Karpas-422 (cell line): ENCODE data around the gene PHLPP1. TPM values are rescaled to one million over a fixed set of nuclear protein-coding genes. Genes with fewer than 3 reads are reported as not detected.
"Not testable (repeated sequence)": the region's sequence is repeated elsewhere in the genome, so short reads cannot be mapped to it uniquely, and the experiment has no call there.

Source experiments
- DNase-seq: peaks from one replicate; pipeline ENCODE4 v3.0.0-alpha.2; 2015
- H2AFZ ChIP-seq: fragments of 200-600 bp; sonication (generic); 2 replicates; pipeline ENCODE4 v1.6.1; 2014; ENCODE audit warnings: antibody characterized with exemption, low read length, mixed read lengths
- H3K27ac ChIP-seq: fragments of 200-600 bp; sonication (generic); 2 replicates; pipeline ENCODE4 v1.5.1; 2014; ENCODE audit warnings: mild to moderate bottlenecking, low read length, moderate library complexity
- H3K27me3 ChIP-seq: fragments of 200-600 bp; sonication (generic); 2 replicates; pipeline ENCODE4 v1.6.1; 2014; ENCODE audit warnings: low read length, mixed read lengths
- H3K36me3 ChIP-seq: fragments of 200-600 bp; sonication (generic); 2 replicates; pipeline ENCODE4 v1.6.1; 2014; ENCODE audit warnings: low read length, mixed read lengths; ENCODE audit not compliant: insufficient read depth
- H3K4me1 ChIP-seq: fragments of 200-600 bp; sonication (generic); 2 replicates; pipeline ENCODE4 v1.6.1; 2014; ENCODE audit warnings: mild to moderate bottlenecking, low read length, mixed read lengths
- H3K4me2 ChIP-seq: fragments of 200-600 bp; sonication (generic); 2 replicates; pipeline ENCODE4 v1.6.1; 2014; ENCODE audit warnings: low read length, low read depth, mild to moderate bottlenecking; ENCODE audit not compliant: poor library complexity, severe bottlenecking
- H3K4me3 ChIP-seq: fragments of 200-600 bp; sonication (generic); 2 replicates; pipeline ENCODE4 v1.5.1; 2014; ENCODE audit warnings: mild to moderate bottlenecking, antibody characterized with exemption, low read length, mixed read lengths
- H3K79me2 ChIP-seq: fragments of 200-600 bp; sonication (generic); 2 replicates; pipeline ENCODE4 v1.6.1; 2014; ENCODE audit warnings: mild to moderate bottlenecking, low read length, mixed read lengths
- H3K9ac ChIP-seq: fragments of 200-600 bp; sonication (generic); 2 replicates; pipeline ENCODE4 v1.6.0; 2014; ENCODE audit warnings: low read length
- H3K9me2 ChIP-seq: fragments of 200-600 bp; sonication (generic), shearing (Covaris generic); replicated peaks from 2 replicates; pipeline ENCODE4 v1.6.0; 2014; ENCODE audit warnings: mild to moderate bottlenecking, low read length, moderate library complexity; ENCODE audit not compliant: insufficient read depth
- H3K9me3 ChIP-seq: fragments of 300-700, 200-600 bp; sonication (generic); 2 replicates; pipeline ENCODE4 v1.6.1; 2014; ENCODE audit warnings: low read length, mixed read lengths
- H4K20me1 ChIP-seq: fragments of 200-600 bp; sonication (generic); 2 replicates; pipeline ENCODE4 v1.6.1; 2014; ENCODE audit warnings: mild to moderate bottlenecking, antibody characterized with exemption, low read length, low read depth; ENCODE audit not compliant: insufficient read depth
- total RNA-seq: library from RNA; depleted of rRNA; stranded (reverse); fragments of >200 nt; shearing (Covaris generic); gene quantifications from 2 replicates; pipeline ENCODE4 v1.2.3, GENCODE V29; 2014; ENCODE audit warnings: low replicate concordance

Gene PHLPP1
- total RNA-seq, 1 experiment from 2014 or later: 6.3 TPM

DNA sequence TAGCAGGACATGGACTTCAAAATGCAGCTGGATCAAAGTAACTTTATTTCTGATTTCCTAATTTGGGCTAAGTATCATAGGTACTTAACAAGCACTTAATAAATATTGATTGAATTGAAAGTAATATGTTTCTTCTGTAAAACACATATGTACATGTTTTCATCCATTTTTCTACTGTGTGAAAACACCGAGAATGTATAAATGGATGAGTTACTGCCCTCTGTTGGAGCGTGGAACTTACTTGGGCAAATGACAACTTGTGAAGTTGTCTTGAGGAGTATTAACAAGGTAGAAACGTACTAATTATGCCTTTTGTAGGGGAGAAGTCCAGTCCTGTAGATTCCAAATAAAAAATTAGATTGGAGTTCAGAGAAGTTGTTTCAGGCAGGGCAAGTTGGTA lies 87.2 kb downstream of the PHLPP1 start:
- no peak overlapping the region for H3K9ac ChIP-seq

GRCh38 chr18:62807396-62807795 lies 92.1 kb downstream of the PHLPP1 start:
- H3K9ac ChIP-seq: no peak overlapping the region
- peaks cover 2% of the 10 kb centered on the region; the same call in 1 of the 2 replicates for H3K4me1 ChIP-seq
- H2AFZ ChIP-seq: no peak overlapping the region
- no peaks in the 10 kb centered on the region for H3K9me3 ChIP-seq
- H3K36me3 ChIP-seq: no peaks in the 10 kb centered on the region
- no peaks in the 10 kb centered on the region for H3K79me2 ChIP-seq
- H3K27ac ChIP-seq: no peak overlapping the region
- H3K27me3 ChIP-seq: no peaks in the 10 kb centered on the region
- no peak overlapping the region for H3K4me2 ChIP-seq
- no peaks in the 10 kb centered on the region for H4K20me1 ChIP-seq
- H3K9me2 ChIP-seq: no peaks in the 10 kb centered on the region
- H3K4me3 ChIP-seq: no peak overlapping the region
- DNase-seq: no peak

More for the DNA sequence above, 87.2 kb downstream of the PHLPP1 start:
- no peaks in the 10 kb centered on the region for H3K27me3 ChIP-seq
- H3K36me3 ChIP-seq: no peaks in the 10 kb centered on the region
- no peak overlapping the region for H3K4me3 ChIP-seq
- no peak overlapping the region for H3K4me2 ChIP-seq
- H3K9me2 ChIP-seq: no peaks in the 10 kb centered on the region
- DNase-seq: no peak
- H3K9me3 ChIP-seq: no peaks in the 10 kb centered on the region
- H3K27ac ChIP-seq: no peak overlapping the region
- no peak overlapping the region for H2AFZ ChIP-seq
- 0 out of 2 replicates have a peak, but pooled peaks cover 6% of the 10 kb centered on the region for H4K20me1 ChIP-seq
- H3K4me1 ChIP-seq: no peaks in the 10 kb centered on the region
- H3K79me2 ChIP-seq: no peaks in the 10 kb centered on the region

GRCh38 chr18:62808123-62808522 lies 92.8 kb downstream of the PHLPP1 start:
- H3K36me3 ChIP-seq: no peaks in the 10 kb centered on the region
- DNase-seq: no peak

DNA sequence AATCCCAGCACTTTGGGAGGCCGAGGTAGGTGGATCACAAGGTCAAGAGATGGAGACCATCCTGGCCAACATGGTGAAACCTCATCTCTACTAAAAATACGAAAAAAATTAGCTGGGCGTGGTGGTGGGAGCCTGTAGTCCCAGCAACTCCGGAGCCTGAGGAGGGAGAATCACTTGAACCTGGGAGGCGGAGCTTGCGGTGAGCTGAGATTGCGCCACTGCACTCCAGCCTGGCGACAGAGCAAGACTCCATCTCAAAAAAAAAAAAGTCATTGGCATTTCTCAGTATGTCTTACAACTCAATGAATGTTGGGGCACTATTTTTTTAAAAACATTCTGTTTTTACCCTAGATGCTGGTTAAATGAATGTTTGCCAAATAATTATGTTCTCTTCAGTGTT lies 94.1 kb downstream of the PHLPP1 start:
- not testable (repeated sequence) for H3K9ac ChIP-seq, H3K27ac ChIP-seq, H3K36me3 ChIP-seq, H3K79me2 ChIP-seq, H3K9me3 ChIP-seq, H3K4me1 ChIP-seq, H3K9me2 ChIP-seq, H3K4me2 ChIP-seq, H3K4me3 ChIP-seq, H3K27me3 ChIP-seq, H2AFZ ChIP-seq, DNase-seq, H4K20me1 ChIP-seq

More at GRCh38 chr18:62808123-62808522, 92.8 kb downstream of the PHLPP1 start:
- H2AFZ ChIP-seq: no peak overlapping the region
- no peaks in the 10 kb centered on the region for H3K79me2 ChIP-seq
- no peak overlapping the region for H3K4me2 ChIP-seq
- no peak overlapping the region for H3K27ac ChIP-seq
- no peak overlapping the region for H3K9ac ChIP-seq
- H4K20me1 ChIP-seq: no peaks in the 10 kb centered on the region
- H3K27me3 ChIP-seq: no peaks in the 10 kb centered on the region
- no peaks in the 10 kb centered on the region for H3K9me3 ChIP-seq
- H3K4me3 ChIP-seq: no peak overlapping the region
- no peaks in the 10 kb centered on the region for H3K9me2 ChIP-seq
- H3K4me1 ChIP-seq: peaks cover 2% of the 10 kb centered on the region; the same call in 1 of the 2 replicates

DNA sequence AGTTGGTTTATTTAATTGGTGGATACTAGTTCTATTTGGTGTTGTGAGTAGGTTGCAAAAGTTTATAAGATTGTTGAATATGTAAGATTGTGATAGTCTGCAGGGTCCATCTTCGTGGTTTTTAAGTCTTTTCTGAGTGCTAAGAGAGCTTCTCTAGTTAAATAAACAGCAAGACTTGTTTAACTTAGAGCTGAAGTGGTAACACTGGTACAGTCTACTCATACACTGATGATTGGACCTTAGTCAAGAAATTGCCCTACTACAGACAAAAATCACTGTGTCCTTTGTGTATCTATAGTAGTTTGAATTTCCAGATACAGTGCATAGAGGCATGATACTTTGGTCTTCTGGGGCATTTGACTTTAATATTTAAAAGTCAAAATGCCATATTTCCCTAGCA lies 94.6 kb downstream of the PHLPP1 start:
- no peaks in the 10 kb centered on the region for H3K27me3 ChIP-seq
- peaks cover 2% of the 10 kb centered on the region; the same call in 1 of the 2 replicates for H3K4me1 ChIP-seq
- no peak overlapping the region for H2AFZ ChIP-seq
- DNase-seq: no peak
- H3K9me3 ChIP-seq: no peaks in the 10 kb centered on the region
- H3K9ac ChIP-seq: no peak overlapping the region
- H3K36me3 ChIP-seq: no peaks in the 10 kb centered on the region
- H3K27ac ChIP-seq: no peak overlapping the region
- H4K20me1 ChIP-seq: no peaks in the 10 kb centered on the region
- H3K4me3 ChIP-seq: no peak overlapping the region
- H3K9me2 ChIP-seq: no peaks in the 10 kb centered on the region
- no peaks in the 10 kb centered on the region for H3K79me2 ChIP-seq
- no peak overlapping the region for H3K4me2 ChIP-seq

- Histone ChIP-seq H3K4me3 (no peak overlapping the region), H3K9me3 (no peaks in the 10 kb centered on the region), H3K27me3 (no peaks in the 10 kb centered on the region), H3K36me3 (no peaks in the 10 kb centered on the region), H4K20me1 (no peaks in the 10 kb centered on the region), H3K4me1 (peaks cover 2% of the 10 kb centered on the region; the same call in 1 of the 2 replicates), H3K79me2 (no peaks in the 10 kb centered on the region), H2AFZ (no peak overlapping the region), H3K4me2 (no peak overlapping the region), H3K27ac (no peak overlapping the region), H3K9me2 (no peaks in the 10 kb centered on the region), H3K9ac (no peak overlapping the region)
- DNase-seq: no peak
Measured at GRCh38 chr18:62810682-62811081, 95.3 kb downstream of the PHLPP1 start.

DNA sequence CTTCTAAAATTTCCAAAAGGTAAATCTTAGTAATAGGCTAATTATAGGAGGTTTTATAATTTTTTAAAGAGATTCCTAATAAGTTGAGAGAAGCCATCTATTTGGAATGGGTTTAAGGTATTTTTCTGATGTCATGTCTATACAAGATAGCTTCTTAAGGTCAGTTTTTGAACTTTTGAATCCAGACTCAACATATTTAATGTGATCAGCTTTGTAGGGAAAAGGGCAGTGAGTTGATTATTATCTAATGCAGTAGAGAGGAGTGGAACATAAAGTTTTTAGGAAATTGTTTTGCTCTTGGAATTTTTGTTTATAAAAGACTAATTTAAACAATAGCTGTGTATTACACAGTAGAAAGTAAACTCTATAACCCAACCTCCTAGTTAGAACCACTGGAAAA lies 96.3 kb downstream of the PHLPP1 start:
- H3K79me2 ChIP-seq: no peaks in the 10 kb centered on the region

DNA sequence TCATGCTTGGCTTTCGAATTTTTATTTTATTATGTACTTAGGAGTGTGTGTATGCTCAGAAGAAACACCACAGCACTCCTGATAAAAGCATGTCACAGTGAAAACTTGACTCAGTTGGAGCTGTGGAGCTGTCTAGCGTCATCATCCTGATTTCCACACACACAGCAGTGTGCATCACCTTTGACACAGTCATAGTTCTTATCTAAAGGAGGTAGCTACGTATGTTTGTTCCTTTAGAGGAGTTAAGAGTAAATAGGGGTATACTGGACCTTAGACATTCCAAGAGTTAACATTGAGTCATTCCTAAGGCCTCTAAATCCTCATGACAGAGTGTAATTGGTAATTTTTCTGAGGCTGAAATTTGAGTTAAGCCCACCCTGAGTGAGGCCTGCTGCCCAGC lies 96.9 kb downstream of the PHLPP1 start:
- Histone ChIP-seq H3K79me2 (no peaks in the 10 kb centered on the region), H3K27me3 (no peaks in the 10 kb centered on the region), H3K9me2 (no peaks in the 10 kb centered on the region), H3K4me3 (no peak overlapping the region), H4K20me1 (no peaks in the 10 kb centered on the region), H3K4me2 (no peak overlapping the region), H3K4me1 (peaks cover 2% of the 10 kb centered on the region; the same call in 1 of the 2 replicates), H3K27ac (no peak overlapping the region), H3K9me3 (no peaks in the 10 kb centered on the region), H3K9ac (no peak overlapping the region), H3K36me3 (no peaks in the 10 kb centered on the region), H2AFZ (no peak overlapping the region)
- no peak for DNase-seq

More for the DNA sequence above, 96.3 kb downstream of the PHLPP1 start:
- no peak overlapping the region for H3K27ac ChIP-seq
- no peaks in the 10 kb centered on the region for H4K20me1 ChIP-seq
- H2AFZ ChIP-seq: no peak overlapping the region
- no peaks in the 10 kb centered on the region for H3K9me2 ChIP-seq
- no peak overlapping the region for H3K9ac ChIP-seq
- H3K9me3 ChIP-seq: no peaks in the 10 kb centered on the region
- no peak for DNase-seq
- H3K4me1 ChIP-seq: peaks cover 2% of the 10 kb centered on the region; the same call in 1 of the 2 replicates
- no peak overlapping the region for H3K4me3 ChIP-seq
- no peaks in the 10 kb centered on the region for H3K27me3 ChIP-seq
- H3K36me3 ChIP-seq: no peaks in the 10 kb centered on the region
- H3K4me2 ChIP-seq: no peak overlapping the region

- Histone ChIP-seq H3K4me3 (no peak overlapping the region), H3K4me2 (no peak overlapping the region), H3K9me3 (no peaks in the 10 kb centered on the region), H3K9me2 (no peaks in the 10 kb centered on the region), H4K20me1 (no peaks in the 10 kb centered on the region), H3K9ac (no peak overlapping the region), H3K27ac (no peak overlapping the region), H3K36me3 (no peaks in the 10 kb centered on the region), H2AFZ (no peak overlapping the region), H3K4me1 (peaks cover 2% of the 10 kb centered on the region; the same call in 1 of the 2 replicates), H3K27me3 (no peaks in the 10 kb centered on the region), H3K79me2 (no peaks in the 10 kb centered on the region)
- no peak for DNase-seq
Measured at GRCh38 chr18:62812876-62813275, 97.5 kb downstream of the PHLPP1 start.
